HG03095 (cell line): ENCODE measurements around the gene GALNT15.

Experiments used
- ATAC-seq: cut with Tn5 transposase; IDR thresholded peaks from one replicate; pipeline ENCODE4 v1.9.1; 2021; ENCODE audit warnings: moderate library complexity; ENCODE audit not compliant: unreplicated experiment

The GALNT15 gene

GRCh38 chr3:16279010-16279801 lies 104.7 kb downstream of the GALNT15 start:
- no peak for ATAC-seq

GRCh38 chr3:16280671-16281070 lies 106.2 kb downstream of the GALNT15 start:
- no peak for ATAC-seq
